ENCODE data around the gene NPC1L1.

DNA sequence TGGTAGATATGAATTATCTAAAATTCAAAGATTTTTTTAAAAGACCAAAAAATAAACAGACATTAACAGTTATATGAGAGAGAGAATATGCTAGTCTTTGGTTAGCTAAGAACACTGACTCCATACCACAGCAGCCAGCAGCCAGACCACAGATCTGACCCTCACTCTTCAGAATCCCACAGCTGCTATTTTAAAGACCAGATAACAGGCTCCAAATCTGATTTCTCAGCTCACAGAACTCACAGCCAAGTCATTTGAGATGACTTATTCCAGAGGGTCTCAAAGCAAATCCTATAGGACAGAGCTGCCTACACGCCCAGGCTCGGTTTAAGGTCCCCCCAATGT lies 71.0 kb downstream of the NPC1L1 start:
- TF ChIP-seq, protein P1, sequence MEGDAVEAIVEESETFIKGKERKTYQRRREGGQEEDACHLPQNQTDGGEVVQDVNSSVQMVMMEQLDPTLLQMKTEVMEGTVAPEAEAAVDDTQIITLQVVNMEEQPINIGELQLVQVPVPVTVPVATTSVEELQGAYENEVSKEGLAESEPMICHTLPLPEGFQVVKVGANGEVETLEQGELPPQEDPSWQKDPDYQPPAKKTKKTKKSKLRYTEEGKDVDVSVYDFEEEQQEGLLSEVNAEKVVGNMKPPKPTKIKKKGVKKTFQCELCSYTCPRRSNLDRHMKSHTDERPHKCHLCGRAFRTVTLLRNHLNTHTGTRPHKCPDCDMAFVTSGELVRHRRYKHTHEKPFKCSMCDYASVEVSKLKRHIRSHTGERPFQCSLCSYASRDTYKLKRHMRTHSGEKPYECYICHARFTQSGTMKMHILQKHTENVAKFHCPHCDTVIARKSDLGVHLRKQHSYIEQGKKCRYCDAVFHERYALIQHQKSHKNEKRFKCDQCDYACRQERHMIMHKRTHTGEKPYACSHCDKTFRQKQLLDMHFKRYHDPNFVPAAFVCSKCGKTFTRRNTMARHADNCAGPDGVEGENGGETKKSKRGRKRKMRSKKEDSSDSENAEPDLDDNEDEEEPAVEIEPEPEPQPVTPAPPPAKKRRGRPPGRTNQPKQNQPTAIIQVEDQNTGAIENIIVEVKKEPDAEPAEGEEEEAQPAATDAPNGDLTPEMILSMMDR (optimal IDR thresholded peaks at IDR 0.05 in 1 of 3, IDR thresholded peaks at IDR 0.05 in 1 of 3, conservative IDR thresholded peaks at IDR 0.05 in 1 of 3; ENCODE audit: extremely low read depth in 1 of 3, insufficient read depth in 2 of 3, low read length in 3 of 3): no peak
- TF ChIP-seq EZH2 (IDR thresholded peaks at IDR 0.05; ENCODE audit: low read length): no peak

Measured in keratinocyte (primary cell).